Activated T-cell treated with anti-CD3 and anti-CD28 coated beads for 1 hour (primary cell): Measurements from ENCODE around the gene FAIM2.
"Not testable (repeated sequence)": the region's sequence is repeated elsewhere in the genome, so short reads cannot be mapped to it uniquely, and the experiment has no call there.

Experiments used
- DNase-seq: peaks from one replicate; pipeline ENCODE4 v3.0.0-alpha.2; 2020; ENCODE audit warnings: low read depth

The FAIM2 gene

GRCh38 chr12:49893753-49894750 is 9.6 kb downstream of the FAIM2 start:
- no peak for DNase-seq

- no peak for DNase-seq
These were observed 10.9 kb downstream of the FAIM2 start for GRCh38 chr12:49892732-49893317.

- DNase-seq = no peak
These were observed 11.5 kb downstream of the FAIM2 start for GRCh38 chr12:49892084-49892731.

- no peak for DNase-seq
These were observed 12.2 kb downstream of the FAIM2 start for GRCh38 chr12:49891476-49891875.

- no peak for DNase-seq
These were observed 12.7 kb downstream of the FAIM2 start for GRCh38 chr12:49891012-49891411.

GRCh38 chr12:49890096-49890461 is 13.6 kb downstream of the FAIM2 start:
- DNase-seq = no peak

- no peak for DNase-seq
These were observed 14.2 kb downstream of the FAIM2 start for GRCh38 chr12:49889361-49890095.

GRCh38 chr12:49888461-49889151 is 15.1 kb downstream of the FAIM2 start:
- no peak for DNase-seq

- no peak for DNase-seq
These were observed 15.9 kb downstream of the FAIM2 start for GRCh38 chr12:49887536-49888401.

GRCh38 chr12:49887091-49887490 is 16.6 kb downstream of the FAIM2 start:
- DNase-seq = no peak

- DNase-seq = no peak
These were observed 17.8 kb downstream of the FAIM2 start for GRCh38 chr12:49885663-49886461.

- no peak for DNase-seq
These were observed 18.6 kb downstream of the FAIM2 start for GRCh38 chr12:49885118-49885517.

- no peak for DNase-seq
These were observed 20.7 kb downstream of the FAIM2 start for GRCh38 chr12:49882851-49883464.

GRCh38 chr12:49882248-49882850 is 21.4 kb downstream of the FAIM2 start:
- no peak for DNase-seq

- no peak for DNase-seq
These were observed 22.1 kb downstream of the FAIM2 start for GRCh38 chr12:49881415-49882247.

GRCh38 chr12:49880756-49881414 is 22.8 kb downstream of the FAIM2 start:
- DNase-seq = no peak

- not testable (repeated sequence) for DNase-seq
These were observed 24.6 kb downstream of the FAIM2 start for GRCh38 chr12:49879065-49879464.
